Tibial nerve (tissue), 4 donors: Measurements from ENCODE around the gene FADS1. TPM values are rescaled to one million over a fixed set of nuclear protein-coding genes. Genes with fewer than 3 reads are reported as not detected.

ENCODE experiments used
- DNase-seq, 2 donors: peaks; one replicate each; pipeline ENCODE4 v3.0.0-alpha.2; 2019; ENCODE audit warnings: low spot score in 2 of 2
- H3K27ac ChIP-seq, 4 donors: fragments of 200-600 bp; sonication (generic) in 3 of 4; one replicate each; pipeline ENCODE4 v1.5.1; 2017 to 2019; ENCODE audit warnings: mild to moderate bottlenecking in 1 of 4
- H3K27me3 ChIP-seq, 2 donors: fragments of 200-600 bp; sonication (generic) in 1 of 2; one replicate each; pipeline versions ENCODE4 v1.5.1 to v1.6.0; 2017 to 2019
- H3K36me3 ChIP-seq, 3 donors: fragments of 200-600 bp; sonication (generic); one replicate each; pipeline ENCODE4 v1.5.1; 2018 to 2019
- H3K4me1 ChIP-seq, 4 donors: fragments of 200-600 bp; sonication (generic) in 3 of 4; one replicate each; pipeline ENCODE4 v1.5.1; 2017 to 2019
- H3K4me3 ChIP-seq, 4 donors: fragments of 200-600 bp; sonication (generic) in 3 of 4; one replicate each; pipeline ENCODE4 v1.5.1; 2017 to 2019; ENCODE audit warnings: mild to moderate bottlenecking in 1 of 4, moderate library complexity in 1 of 4
- H3K9me3 ChIP-seq, 4 donors: fragments of 200-600 bp; sonication (generic) in 3 of 4; one replicate each; pipeline ENCODE4 v1.5.1; 2017 to 2019
- CTCF ChIP-seq, 5 experiments: fragments of 200-600 bp in 3 of 5; fragments of 450-650 bp in 2 of 5; sonication (generic) in 3 of 5; IDR thresholded peaks; one replicate each; pipeline ENCODE4 v1.5.1; 2016 to 2019; ENCODE audit warnings: antibody characterized with exemption in 5 of 5, mild to moderate bottlenecking in 3 of 5, moderate library complexity in 2 of 5
- EP300 ChIP-seq, 2 donors: sonication (generic); formaldehyde crosslinking; IDR thresholded peaks; one replicate each; pipeline ENCODE4 v1.6.1; 2017; ENCODE audit warnings: antibody characterized with exemption in 2 of 2, mild to moderate bottlenecking in 1 of 2
- POLR2A ChIP-seq, 2 donors: fragments of 450-650 bp; IDR thresholded peaks; one replicate each; pipeline ENCODE4 v1.6.1; 2017; ENCODE audit warnings: antibody characterized with exemption in 2 of 2, mild to moderate bottlenecking in 2 of 2, moderate library complexity in 2 of 2
- WGBS, 2 donors: methylation state at CpG; one replicate each; pipeline ENCODE4 v1.1.5; 2018; 5-methylcytosine and 5-hydroxymethylcytosine counted together
- total RNA-seq, 4 donors: library from RNA; depleted of rRNA; stranded (reverse); fragments of >200 nt; gene quantifications; one replicate each; pipeline ENCODE4 v1.1.0, GENCODE V29; 2016

FADS1 gene
- total RNA-seq, 4 donors from 2014 or later = 33.7 to 61.6 (median 47.0) TPM

- no peaks in the 10 kb centered on the region for H3K27me3 ChIP-seq
- no peak for TF ChIP-seq CTCF (IDR thresholded peaks at IDR 0.05)
- no peak for TF ChIP-seq EP300 (IDR thresholded peaks at IDR 0.05)
- TF ChIP-seq POLR2A (IDR thresholded peaks at IDR 0.05) = no peak
- H3K9me3 ChIP-seq = no peaks in the 10 kb centered on the region
- no peaks in the 10 kb centered on the region for H3K36me3 ChIP-seq
- peaks cover 0 to 54% (median 26%) of the 10 kb centered on the region in 4 donors for H3K4me1 ChIP-seq
- DNase-seq = peak in 1 of 2 donors; percentile 31
- WGBS, 2 donors = 18 to 22% methylated on average over 19 to 23 of the region's 23 CpGs
- peak overlapping the region; percentile 37 to 72 (median 61) for H3K4me3 ChIP-seq
- H3K27ac ChIP-seq = peak overlapping the region; percentile 46 to 90 (median 82)
These were observed 10.2 kb upstream of the FADS1 start for GRCh38 chr11:61826930-61827570.

- no peak overlapping the region for H3K27ac ChIP-seq
- peaks cover 0 to 9% (median 0%) of the 10 kb centered on the region in 4 donors for H3K4me1 ChIP-seq
- no peaks in the 10 kb centered on the region for H3K36me3 ChIP-seq
- no peak overlapping the region for H3K4me3 ChIP-seq
- no peaks in the 10 kb centered on the region for H3K27me3 ChIP-seq
- DNase-seq = no peak
- WGBS, 2 donors = 84 to 94% methylated on average over 2 of the region's 2 CpGs
- no peak for TF ChIP-seq CTCF (IDR thresholded peaks at IDR 0.05)
- TF ChIP-seq POLR2A (IDR thresholded peaks at IDR 0.05) = no peak
- no peak for TF ChIP-seq EP300 (IDR thresholded peaks at IDR 0.05)
- H3K9me3 ChIP-seq = no peaks in the 10 kb centered on the region
These were observed 3.4 kb upstream of the FADS1 start for GRCh38 chr11:61820174-61820573.

DNA sequence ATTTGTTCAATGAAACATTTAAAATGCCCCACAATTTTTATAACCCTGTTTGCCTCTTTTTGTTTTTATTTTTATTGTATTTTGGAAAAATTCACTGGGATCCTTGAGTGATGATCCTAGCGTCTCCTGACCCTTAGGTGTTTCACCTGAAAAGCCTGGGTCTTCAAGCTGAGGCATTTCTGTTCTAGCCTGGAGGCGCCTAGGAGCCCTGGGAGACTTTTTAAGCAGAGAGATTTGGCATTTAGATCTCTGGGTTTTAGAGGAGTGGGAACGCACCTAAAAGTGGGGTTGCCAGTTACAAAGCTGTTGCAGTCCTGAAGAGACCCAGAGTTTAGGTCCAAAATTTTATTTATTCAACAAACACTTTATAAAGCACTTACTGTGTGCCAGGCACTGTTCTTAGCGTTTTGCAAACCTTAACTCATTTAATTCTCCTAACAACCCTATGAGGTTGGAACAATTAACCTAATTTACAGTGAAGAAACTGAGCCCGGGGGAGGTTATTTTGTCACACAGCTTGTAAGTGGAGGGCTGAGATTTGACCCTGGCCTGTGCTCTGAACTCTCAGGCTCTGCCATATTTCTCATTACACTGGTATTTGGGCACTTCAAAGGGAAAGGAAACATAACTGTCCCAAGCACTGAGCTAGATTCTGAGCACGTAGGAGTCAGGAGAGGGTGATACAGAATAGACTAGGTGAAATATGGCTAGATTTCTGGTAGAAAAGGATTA is 834 bp upstream of the FADS1 start:
- H3K27ac ChIP-seq = peak overlapping the region; percentile 96 to 99 (median 98)
- WGBS, 2 donors = 49 to 59% methylated on average over 6 of the region's 6 CpGs
- no peaks in the 10 kb centered on the region for H3K9me3 ChIP-seq
- peak overlapping the region; percentile 79 to 87 (median 82) for H3K4me3 ChIP-seq
- H3K4me1 ChIP-seq = peaks cover 0 to 15% (median 0%) of the 10 kb centered on the region in 4 donors
- H3K27me3 ChIP-seq = no peaks in the 10 kb centered on the region
- TF ChIP-seq CTCF (IDR thresholded peaks at IDR 0.05) = no peak
- peaks cover 0 to 5% (median 0%) of the 10 kb centered on the region in 3 donors for H3K36me3 ChIP-seq
- no peak for DNase-seq

DNA sequence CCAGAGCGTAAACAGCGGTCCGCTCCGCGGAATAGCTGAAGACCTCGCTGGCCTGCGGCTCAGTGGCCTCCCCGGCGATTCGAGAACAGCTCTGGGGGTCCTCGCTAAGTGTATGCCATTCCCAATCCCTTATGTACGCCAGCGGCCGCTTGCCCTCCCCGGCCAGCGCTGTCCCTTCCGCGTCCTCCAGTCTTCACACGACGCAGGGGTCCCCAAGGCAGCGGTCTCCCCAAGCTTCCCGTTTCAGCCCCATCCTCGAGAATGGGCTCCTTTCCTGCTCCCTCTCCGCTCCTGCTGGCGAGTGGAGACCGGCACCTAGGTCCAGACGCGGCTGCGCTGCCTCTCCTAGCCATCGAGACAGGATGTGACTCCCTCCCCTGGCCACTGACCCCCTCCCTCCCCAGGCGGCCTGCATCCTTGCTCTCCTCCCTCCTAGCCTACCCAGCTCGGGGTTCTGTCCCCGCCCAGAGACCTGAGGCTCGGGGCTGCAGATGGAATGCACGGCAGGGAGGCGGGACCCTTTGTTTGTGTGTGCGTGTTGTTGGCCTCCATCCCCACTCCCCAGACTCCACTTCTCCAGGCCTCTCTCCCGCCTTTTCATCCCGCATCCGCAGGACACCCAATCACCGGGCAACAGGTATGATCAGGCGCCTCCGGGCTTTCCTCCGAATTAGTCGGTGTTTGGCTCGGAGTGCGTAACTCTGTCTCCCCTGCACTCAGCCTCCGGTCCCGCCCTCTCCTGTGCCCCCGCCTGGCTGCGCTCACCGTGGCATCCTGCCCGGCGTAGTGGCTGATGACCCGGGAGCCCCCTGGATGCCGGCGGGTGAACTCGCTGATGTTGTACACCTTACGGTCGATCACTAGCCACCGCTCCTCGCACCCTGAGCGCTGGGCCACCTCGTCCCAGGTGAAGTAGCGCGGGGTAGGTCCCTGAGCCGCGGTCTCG is 740 bp downstream of the FADS1 start:
- Histone ChIP-seq H3K36me3 (peaks cover 0 to 20% (median 0%) of the 10 kb centered on the region in 3 donors), H3K9me3 (no peaks in the 10 kb centered on the region), H3K27ac (peak overlapping the region; percentile 96 to 99 (median 98)), H3K4me1 (peaks cover 0 to 15% (median 0%) of the 10 kb centered on the region in 4 donors), H3K27me3 (no peaks in the 10 kb centered on the region), H3K4me3 (peak overlapping the region; percentile 79 to 87 (median 82))
- 0 to 1% methylated on average over 54 to 58 of the region's 69 CpGs for WGBS, 2 donors
- DNase-seq = peak; percentile 44 to 59
- TF ChIP-seq EP300 (IDR thresholded peaks at IDR 0.05) (no peak), POLR2A (IDR thresholded peaks at IDR 0.05) (peak in 1 of 2 donors; percentile 5), CTCF (IDR thresholded peaks at IDR 0.05) (no peak)
